Right cardiac atrium (tissue), 5 donors: ENCODE data around the gene SLC50A1. TPM values are rescaled to one million over a fixed set of nuclear protein-coding genes. Genes with fewer than 3 reads are reported as not detected.
"Not testable (repeated sequence)": the region's sequence is repeated elsewhere in the genome, so short reads cannot be mapped to it uniquely, and the experiment has no call there.

ENCODE experiments used
- ATAC-seq, 2 donors: fragments of 200-7000 bp; cut with Tn5 transposase; one replicate each; pipeline versions ENCODE4 v1.8.0 to v1.9.1; 2020; ENCODE audit warnings: moderate library complexity in 2 of 2, mild to moderate bottlenecking in 1 of 2
- DNase-seq, 3 donors: peaks; one replicate each; pipeline ENCODE4 v3.0.0-alpha.2; 2020
- H3K27ac ChIP-seq: one replicate; pipeline ENCODE4 v1.5.1; 2013; ENCODE audit warnings: mild to moderate bottlenecking, low read length, control low read depth, moderate library complexity
- H3K27me3 ChIP-seq: one replicate; pipeline ENCODE4 v1.6.1; 2013; ENCODE audit not compliant: control insufficient read depth, insufficient read depth
- H3K4me1 ChIP-seq: one replicate; pipeline ENCODE4 v1.6.1; 2013; ENCODE audit warnings: low read length; ENCODE audit not compliant: control insufficient read depth, insufficient read depth
- H3K4me3 ChIP-seq: one replicate; pipeline ENCODE4 v1.5.1; 2013; ENCODE audit warnings: low read length, control low read depth
- H3K9me3 ChIP-seq: one replicate; pipeline ENCODE4 v1.6.1; 2013; ENCODE audit warnings: low read length; ENCODE audit not compliant: control insufficient read depth
- WGBS: extraction: QIAGEN DNeasy Blood & Tissue Kit; methylation state at CpG from one replicate; pipeline ENCODE4 v1.1.7; 2013; 5-methylcytosine and 5-hydroxymethylcytosine counted together
- intact Hi-C, 4 donors: fragments of 100-400 bp; cut with DNase I; formaldehyde crosslinking; loops; one replicate each; pipeline versions ENCODE4 v1.11.0 to v1.14.0; 2022 to 2023
- polyA plus RNA-seq: library from polyadenylated mRNA; stranded (reverse); fragments of 200-250 nt; gene quantifications from one replicate; pipeline ENCODE4 v1.2.3, GENCODE V29; 2013
- total RNA-seq, 4 donors: library from RNA; stranded (reverse); fragmentation: NEBNext Ultra II Directional; extraction: Animal tissue kit (Norgen Biotek cat#: 25700); gene quantifications; one replicate each; pipeline ENCODE4 v1.2.1, GENCODE V29; 2021
- donor health status: healthy with polysubstance abuse.
- donor health status: DM: no; HTN: yes; CAD: no.
- donor health status: DM: no; HTN: no; CAD: no.
- donor health status: DM: no; HTN: yes; CAD: no; lungs with severe emphysema.
- donor health status: DM: yes; HTN: yes; CAD: no.

The SLC50A1 gene
- total and polyA plus RNA-seq, 5 donors = 8.1 to 13.6 (median 10.0) TPM

DNA sequence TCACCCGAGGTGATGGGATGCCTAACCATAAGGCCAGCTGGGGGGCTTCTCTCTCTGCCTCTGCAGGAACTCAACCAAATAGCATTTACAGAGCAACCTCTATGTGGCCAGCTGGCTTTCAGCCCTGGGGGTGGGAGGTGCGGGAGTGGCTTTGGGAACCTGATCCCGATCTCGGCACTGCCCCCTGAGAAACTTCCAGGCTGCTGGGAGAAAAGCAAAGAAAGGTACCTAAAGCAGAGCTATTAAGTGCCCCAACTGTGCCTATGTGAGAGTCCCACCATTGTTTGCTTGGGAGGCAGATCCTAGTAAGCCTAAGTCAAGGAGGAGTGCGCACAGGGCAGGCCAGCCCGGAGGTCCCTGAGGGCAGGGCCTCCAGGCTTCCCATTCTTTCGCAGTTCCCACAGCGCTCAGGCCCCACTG, 30.4 kb downstream of the SLC50A1 start:
- DNase-seq = peak in 1 of 3 donors; percentile 68
- peak in 1 of 2 donors; percentile 5 for ATAC-seq
- WGBS = 36% methylated on average over 8 of the region's 8 CpGs
- peaks cover 2% of the 10 kb centered on the region for H3K4me1 ChIP-seq
- H3K4me3 ChIP-seq = no peak overlapping the region
- no peaks in the 10 kb centered on the region for H3K9me3 ChIP-seq
- peak overlapping the region; percentile 78 for H3K27ac ChIP-seq
- intact Hi-C loops = loop anchor here in 3 of 4 donors (2.0 to 5.0 kb wide), 3 partner anchors 39 to 75 kb away; partner anchors contain the start of gene EFNA1 (in 1 of the 3)
- no peaks in the 10 kb centered on the region for H3K27me3 ChIP-seq

DNA sequence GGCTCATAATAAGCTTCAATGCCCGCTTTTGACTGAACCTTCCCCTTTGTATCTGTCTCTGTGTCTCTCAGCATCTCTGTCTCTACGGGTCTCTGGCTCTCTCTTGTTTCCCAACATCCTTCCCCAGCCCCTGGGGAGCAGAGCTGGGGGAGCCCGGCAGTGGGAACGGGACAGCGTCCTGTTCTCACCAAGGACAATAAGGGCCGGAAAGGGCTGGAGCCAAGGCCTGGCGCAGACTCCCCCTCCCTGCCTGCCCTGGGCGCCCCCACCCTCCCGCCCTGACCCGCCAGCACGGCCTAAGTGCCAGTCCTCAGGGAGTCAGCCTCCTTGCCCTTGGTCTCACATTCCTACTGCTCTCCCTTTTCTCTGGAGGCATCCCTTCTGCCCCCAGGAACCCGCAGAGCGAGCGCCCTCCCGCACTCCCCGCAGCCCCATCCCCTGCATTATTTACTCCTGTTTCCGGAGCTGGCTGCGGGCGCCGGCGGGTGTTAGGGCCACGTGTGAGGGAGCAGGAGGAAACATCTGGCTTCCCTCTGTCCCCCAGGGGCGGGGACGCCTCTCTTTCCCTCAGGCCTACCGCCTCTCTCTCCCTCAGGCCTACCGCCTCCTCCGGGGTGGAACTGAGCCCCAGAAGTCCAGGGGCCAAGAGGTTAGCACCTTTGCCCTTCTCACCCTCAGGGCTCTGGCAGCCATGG, 31.0 kb downstream of the SLC50A1 start:
- WGBS = 22% methylated on average over 27 of the region's 27 CpGs
- H3K4me1 ChIP-seq = peaks cover 2% of the 10 kb centered on the region
- no peak overlapping the region for H3K4me3 ChIP-seq
- no peaks in the 10 kb centered on the region for H3K9me3 ChIP-seq
- DNase-seq (peak; percentile 77 to 89 (median 87)), ATAC-seq (peak; percentile 76 to 85)
- no peaks in the 10 kb centered on the region for H3K27me3 ChIP-seq
- peak overlapping the region; percentile 78 for H3K27ac ChIP-seq
- intact Hi-C loops = loop anchor here in 3 of 4 donors (2.0 to 5.0 kb wide), 3 partner anchors 39 to 76 kb away; partner anchors contain the start of gene EFNA1 (in 1 of the 3)

DNA sequence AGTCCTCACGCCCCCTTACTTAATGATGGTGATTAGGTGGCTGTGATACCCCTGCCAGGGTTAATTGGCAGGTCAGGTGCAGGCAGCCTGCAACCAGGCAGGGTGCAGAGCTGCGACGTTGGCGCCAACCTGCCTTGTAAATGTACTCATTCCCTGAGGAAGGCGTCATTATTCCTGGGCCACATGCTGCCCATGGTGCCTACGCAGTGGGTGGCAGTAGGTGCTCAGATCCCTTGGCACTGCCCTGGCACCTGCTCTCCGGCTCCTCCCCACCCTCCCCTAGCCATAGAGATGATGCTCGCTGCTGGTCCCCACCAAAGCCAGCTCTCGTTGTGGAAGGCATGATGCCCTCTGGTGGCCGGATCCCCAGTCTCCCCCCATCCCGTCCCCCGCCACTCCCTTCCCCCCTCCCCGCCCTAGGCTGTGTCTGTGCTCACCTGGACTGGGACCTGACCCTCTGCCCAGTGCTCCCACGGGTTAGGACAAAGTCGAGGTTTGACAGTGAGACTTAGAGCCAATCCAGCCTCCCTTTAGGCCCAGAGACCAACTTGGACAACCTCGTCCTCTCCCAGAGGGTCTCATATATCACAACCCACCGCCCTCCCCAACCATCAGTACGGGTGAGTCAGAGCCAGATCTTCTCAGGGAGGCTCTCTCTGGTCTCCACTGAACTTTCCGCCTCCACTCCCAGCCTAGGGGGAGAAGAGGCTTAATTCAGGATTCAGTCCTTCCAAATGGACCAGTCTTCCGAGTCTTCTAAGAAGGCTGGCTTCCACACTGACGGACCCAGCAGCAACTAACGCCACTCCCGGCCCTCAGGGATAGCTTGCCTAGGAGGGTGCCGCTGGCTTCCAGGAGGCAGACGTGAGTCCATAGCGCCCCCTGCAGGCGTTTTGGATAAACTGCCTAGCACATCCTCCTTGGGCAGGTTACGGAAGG, 31.8 kb downstream of the SLC50A1 start:
- Histone ChIP-seq H3K9me3 (no peaks in the 10 kb centered on the region), H3K4me3 (no peak overlapping the region), H3K27ac (peak overlapping the region; percentile 80), H3K4me1 (peaks cover 2% of the 10 kb centered on the region), H3K27me3 (no peaks in the 10 kb centered on the region)
- DNase-seq (peak; percentile 92 to 95 (median 94)), ATAC-seq (peak; percentile 77 to 79)
- 5% methylated on average over 28 of the region's 28 CpGs for WGBS
- intact Hi-C loops = loop anchor here (2.0 to 5.0 kb wide), 4 partner anchors 40 to 77 kb away; partner anchors contain the start of gene EFNA1 (in 1 of the 4)

DNA sequence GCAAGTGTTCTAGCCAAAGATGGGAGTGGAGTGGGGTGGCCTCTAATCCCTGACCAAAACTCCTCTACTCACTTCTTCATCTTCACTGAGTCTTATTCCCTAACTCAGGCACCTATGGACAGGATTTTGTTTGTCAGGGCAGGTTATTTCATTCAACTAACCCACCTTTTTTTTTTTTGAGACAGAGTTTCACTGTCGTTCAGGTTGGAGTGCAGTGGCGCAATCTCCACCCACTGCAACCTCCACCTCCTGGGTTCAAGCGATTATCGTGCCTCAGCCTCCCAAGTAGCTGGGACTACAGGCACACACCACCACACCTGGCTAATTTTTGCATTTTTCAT, 32.4 kb downstream of the SLC50A1 start:
- ATAC-seq, H3K4me1 ChIP-seq, DNase-seq, H3K27me3 ChIP-seq, H3K4me3 ChIP-seq, H3K9me3 ChIP-seq, H3K27ac ChIP-seq: not testable (repeated sequence)
- 42% methylated on average over 4 of the region's 4 CpGs for WGBS
- intact Hi-C loops = loop anchor here in 3 of 4 donors (2.0 to 5.0 kb wide), 4 partner anchors 41 to 77 kb away; partner anchors contain the start of gene EFNA1 (in 1 of the 3)

DNA sequence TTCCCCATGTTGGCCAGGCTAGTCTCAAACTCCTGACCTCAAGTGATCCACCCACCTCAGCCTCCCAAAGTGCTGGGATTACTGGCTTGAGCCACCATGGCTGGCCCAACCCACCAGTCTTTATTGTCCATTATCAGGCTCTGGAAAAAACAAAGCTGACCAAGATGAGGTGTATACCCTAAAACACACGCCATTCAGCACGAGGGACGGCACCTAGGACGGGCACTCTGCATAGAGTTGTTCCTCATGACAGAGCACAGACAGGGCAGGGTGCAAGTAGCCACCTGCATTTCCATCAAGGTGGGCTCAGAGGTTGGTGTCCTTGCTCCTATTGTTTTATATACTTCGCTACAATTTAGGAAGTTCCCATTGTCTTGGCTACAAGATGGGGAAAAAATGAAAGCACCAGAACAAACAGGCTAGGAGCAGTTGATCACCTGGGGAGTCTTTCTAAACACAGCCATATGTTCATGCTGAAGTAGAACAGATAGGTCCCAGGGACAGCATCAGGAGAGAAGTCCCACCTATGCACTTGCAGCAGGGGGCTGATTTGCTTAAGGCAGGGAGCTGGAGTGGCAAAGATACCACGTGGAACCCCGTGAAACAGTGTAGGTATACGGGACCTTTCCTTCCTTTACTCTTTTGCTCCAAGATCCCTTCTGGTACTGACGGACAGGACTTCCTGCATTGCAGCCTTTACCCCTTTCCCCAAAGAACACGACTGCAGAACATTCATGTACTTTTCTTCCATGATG, 33.0 kb downstream of the SLC50A1 start:
- no peaks in the 10 kb centered on the region for H3K9me3 ChIP-seq
- intact Hi-C loops = loop anchor here in 3 of 4 donors (2.0 to 5.0 kb wide), 4 partner anchors 41 to 78 kb away; partner anchors contain the start of gene EFNA1 (in 1 of the 3)
- no peaks in the 10 kb centered on the region for H3K27me3 ChIP-seq
- H3K4me1 ChIP-seq = peaks cover 2% of the 10 kb centered on the region
- 78% methylated on average over 10 of the region's 10 CpGs for WGBS
- ATAC-seq (no peak), DNase-seq (no peak)
- H3K27ac ChIP-seq = no peak overlapping the region
- no peak overlapping the region for H3K4me3 ChIP-seq

DNA sequence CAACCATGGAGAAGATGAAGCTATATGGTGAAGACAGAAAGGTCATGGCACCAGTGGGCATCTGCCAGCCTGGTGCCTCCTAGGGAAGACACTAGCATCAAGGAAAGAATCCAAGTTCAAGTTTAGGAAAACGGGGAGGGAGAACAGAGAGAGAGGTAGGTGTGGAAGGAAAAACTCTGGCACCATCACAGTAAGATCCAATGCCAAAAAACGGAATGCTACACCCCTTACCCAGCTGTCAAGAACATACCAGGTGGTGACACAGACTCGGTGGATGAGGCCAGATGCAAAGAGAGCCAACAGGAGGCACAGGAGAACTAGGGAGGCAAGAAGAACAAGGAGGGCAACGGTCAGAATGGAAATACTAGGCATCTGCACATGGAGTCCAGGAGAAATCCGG, 33.9 kb downstream of the SLC50A1 start:
- Histone ChIP-seq H3K9me3 (no peaks in the 10 kb centered on the region), H3K4me3 (no peak overlapping the region), H3K4me1 (peaks cover 2% of the 10 kb centered on the region), H3K27ac (no peak overlapping the region), H3K27me3 (no peaks in the 10 kb centered on the region)
- DNase-seq = no peak
- no peak for ATAC-seq
- 77% methylated on average over 5 of the region's 5 CpGs for WGBS
- intact Hi-C loops = loop anchor here in 3 of 4 donors (2.0 to 5.0 kb wide), 4 partner anchors 42 to 79 kb away; partner anchors contain the start of gene EFNA1 (in 1 of the 3)

DNA sequence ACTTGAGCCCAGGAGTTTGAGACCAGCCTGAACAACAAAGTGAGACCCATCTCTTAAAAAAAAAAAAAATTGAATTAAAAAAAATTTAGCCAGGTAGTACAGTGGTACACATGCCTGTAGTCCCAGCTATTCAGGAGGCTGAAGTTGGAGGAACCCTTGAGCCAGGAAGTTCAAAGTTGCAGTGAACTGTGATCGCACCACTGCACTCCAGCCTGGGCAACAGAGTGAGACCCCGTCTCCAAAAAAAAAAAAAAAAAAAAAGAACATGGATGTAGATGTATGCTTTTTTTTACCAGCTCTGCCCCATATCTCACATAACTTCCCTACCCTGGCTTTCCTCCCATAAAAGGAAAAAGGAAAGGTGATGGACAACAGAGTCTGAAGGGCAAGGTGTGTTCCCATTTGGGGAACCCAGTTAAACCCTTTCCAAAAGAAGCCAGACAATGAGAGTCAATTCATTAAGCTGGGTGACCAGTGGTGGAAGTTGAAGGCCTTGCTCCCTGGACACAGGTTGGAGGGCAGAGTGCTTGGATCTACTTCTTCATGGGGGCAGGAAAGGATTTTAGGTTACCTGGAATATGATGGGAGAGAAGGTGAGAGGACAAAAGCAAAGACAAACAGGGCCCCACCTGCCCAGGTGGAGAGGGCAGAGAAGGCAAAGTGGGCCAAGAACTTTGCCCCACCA, 34.6 kb downstream of the SLC50A1 start:
- Histone ChIP-seq H3K27ac (no peak overlapping the region), H3K4me3 (no peak overlapping the region), H3K9me3 (no peaks in the 10 kb centered on the region), H3K4me1 (peaks cover 2% of the 10 kb centered on the region), H3K27me3 (no peaks in the 10 kb centered on the region)
- DNase-seq (no peak), ATAC-seq (no peak)
- WGBS = 86% methylated on average over 2 of the region's 2 CpGs
- intact Hi-C loops = loop anchor here in 2 of 4 donors (10.0 kb wide), 1 partner anchor 55 kb away; no protein-coding TSS in a partner anchor

DNA sequence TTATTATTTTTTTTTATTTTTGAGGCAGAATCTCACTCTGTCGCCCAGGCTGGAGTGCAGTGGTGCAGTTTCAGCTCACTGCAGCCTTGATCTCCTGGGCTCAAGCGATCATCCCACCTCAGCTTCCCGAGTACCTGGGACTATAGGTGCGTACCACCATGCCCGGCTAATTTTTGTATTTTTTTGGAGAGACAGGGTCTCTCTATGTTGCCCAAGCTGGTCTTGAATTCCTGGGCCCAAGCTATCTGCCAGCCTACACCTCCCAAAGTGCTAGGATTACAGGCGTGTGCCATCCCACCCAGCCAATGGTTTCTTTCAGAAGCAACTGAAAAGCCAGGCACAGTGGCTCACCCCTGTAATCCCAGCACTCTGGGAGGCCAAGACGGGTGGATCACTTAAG, 35.2 kb downstream of the SLC50A1 start:
- 90% methylated on average over 7 of the region's 7 CpGs for WGBS
- DNase-seq = no peak
- ATAC-seq = no peak
- H3K27me3 ChIP-seq = no peaks in the 10 kb centered on the region
- no peak overlapping the region for H3K4me3 ChIP-seq
- peaks cover 2% of the 10 kb centered on the region for H3K4me1 ChIP-seq
- H3K27ac ChIP-seq = no peak overlapping the region
- no peaks in the 10 kb centered on the region for H3K9me3 ChIP-seq
- intact Hi-C loops = loop anchor here in 2 of 4 donors (10.0 kb wide), 1 partner anchor 54 kb away; no protein-coding TSS in a partner anchor

DNA sequence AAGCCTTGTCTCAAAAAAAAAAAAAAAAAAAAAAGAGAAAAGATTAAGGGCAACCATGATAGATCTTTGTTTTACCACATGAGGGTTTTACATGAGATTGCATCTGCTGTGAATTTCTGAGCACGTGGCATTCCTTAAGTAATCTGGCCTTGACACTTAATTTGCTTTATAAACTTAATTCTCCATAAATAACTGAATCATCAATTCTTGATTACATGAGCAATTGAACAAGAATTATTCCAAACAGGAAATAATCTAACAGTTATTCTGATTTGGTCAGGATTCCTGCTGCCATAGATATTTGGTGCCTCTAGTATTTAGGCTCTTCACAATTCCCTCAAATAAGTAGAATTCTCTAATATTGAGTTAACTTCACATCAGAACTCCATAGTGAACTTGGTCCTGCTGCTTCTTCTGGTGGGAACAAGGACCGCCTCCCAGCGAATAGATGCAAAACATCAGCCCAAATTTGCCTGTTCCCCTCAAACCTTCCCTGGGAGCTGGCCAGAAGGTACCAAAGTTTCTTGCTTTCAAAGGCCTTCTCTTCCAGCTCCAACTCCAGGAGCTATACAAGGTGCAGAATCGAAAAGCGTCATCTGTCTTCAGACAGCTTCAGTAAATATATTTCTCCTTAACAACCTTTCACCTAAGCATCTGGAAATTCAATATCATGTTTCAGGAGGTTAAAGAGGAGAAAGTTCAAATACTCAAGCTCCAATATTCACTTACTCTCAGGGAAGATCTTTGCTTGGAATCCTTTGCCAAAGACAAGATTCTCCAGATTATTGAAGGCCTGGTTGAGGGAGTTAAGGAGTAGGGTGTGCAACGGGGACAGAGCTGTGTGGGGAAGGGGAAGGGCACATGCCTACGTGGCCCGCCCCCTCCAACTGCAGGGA, 36.4 kb downstream of the SLC50A1 start:
- peak overlapping the region; percentile 86 for H3K27ac ChIP-seq
- WGBS = 45% methylated on average over 8 of the region's 8 CpGs
- DNase-seq (no peak), ATAC-seq (no peak)
- peaks cover 2% of the 10 kb centered on the region for H3K4me1 ChIP-seq
- no peaks in the 10 kb centered on the region for H3K9me3 ChIP-seq
- intact Hi-C loops = loop anchor here in 2 of 4 donors (10.0 kb wide), 1 partner anchor 53 kb away; no protein-coding TSS in a partner anchor
- no peaks in the 10 kb centered on the region for H3K27me3 ChIP-seq
- H3K4me3 ChIP-seq = peak overlapping the region; percentile 79
